Tibial artery (tissue), 4 donors: ENCODE results near the gene MEPCE.

Source experiments
- DNase-seq, 2 donors: peaks; one replicate each; pipeline ENCODE4 v3.0.0-alpha.2; 2019
- H3K27ac ChIP-seq, 2 donors: fragments of 200-600 bp; sonication (generic) in 1 of 2; 1 replicate in 1 of 2; 2 replicates in 1 of 2; pipeline ENCODE4 v1.5.1; 2018 to 2019; ENCODE audit warnings: mild to moderate bottlenecking in 1 of 2
- H3K27me3 ChIP-seq, 2 donors: fragments of 200-600 bp; sonication (generic) in 1 of 2; one replicate each; pipeline versions ENCODE4 v1.5.1 to v1.6.0; 2016 to 2019
- H3K36me3 ChIP-seq, 3 donors: fragments of 200-600 bp; sonication (generic) in 2 of 3; one replicate each; pipeline ENCODE4 v1.5.1; 2016 to 2019; ENCODE audit warnings: mild to moderate bottlenecking in 2 of 3
- H3K4me1 ChIP-seq, 4 donors: fragments of 200-600 bp; sonication (generic) in 2 of 4; 1 replicate in 3 of 4; 2 replicates in 1 of 4; pipeline ENCODE4 v1.5.1; 2016 to 2019
- H3K4me3 ChIP-seq, 2 donors: fragments of 200-600 bp; sonication (generic) in 1 of 2; 1 replicate in 1 of 2; 2 replicates in 1 of 2; pipeline ENCODE4 v1.5.1; 2018 to 2019; ENCODE audit warnings: mild to moderate bottlenecking in 2 of 2
- H3K9me3 ChIP-seq, 3 donors: fragments of 200-600 bp; sonication (generic) in 1 of 3; one replicate each; pipeline ENCODE4 v1.5.1; 2016 to 2019
- intact Hi-C: fragments of 100-400 bp; cut with DNase I; formaldehyde crosslinking; loops from one replicate; pipeline ENCODE4 v1.15.0; 2023; ENCODE audit warnings: low total_unique reads
- TF ChIP-seq, protein P1 (sequence below), 2 experiments: fragments of 200-600 bp in 1 of 2; fragments of 450-650 bp in 1 of 2; IDR thresholded peaks; one replicate each; pipeline ENCODE4 v1.5.1; 2017 to 2019; ENCODE audit warnings: antibody characterized with exemption in 2 of 2, mild to moderate bottlenecking in 1 of 2, moderate library complexity in 1 of 2

The MEPCE gene

GRCh38 chr7:100396421-100396982 is 33.1 kb upstream of the MEPCE start:
- DNase-seq: no peak
- Histone ChIP-seq H3K4me1 (no peaks in the 10 kb centered on the region), H3K36me3 (peaks cover 0 to 4% (median 0%) of the 10 kb centered on the region in 3 donors), H3K4me3 (no peak overlapping the region), H3K9me3 (peaks cover 0 to 4% (median 0%) of the 10 kb centered on the region in 3 donors), H3K27me3 (peaks cover 0 to 11% of the 10 kb centered on the region in 2 donors), H3K27ac (no peak overlapping the region)
- TF ChIP-seq, protein P1, sequence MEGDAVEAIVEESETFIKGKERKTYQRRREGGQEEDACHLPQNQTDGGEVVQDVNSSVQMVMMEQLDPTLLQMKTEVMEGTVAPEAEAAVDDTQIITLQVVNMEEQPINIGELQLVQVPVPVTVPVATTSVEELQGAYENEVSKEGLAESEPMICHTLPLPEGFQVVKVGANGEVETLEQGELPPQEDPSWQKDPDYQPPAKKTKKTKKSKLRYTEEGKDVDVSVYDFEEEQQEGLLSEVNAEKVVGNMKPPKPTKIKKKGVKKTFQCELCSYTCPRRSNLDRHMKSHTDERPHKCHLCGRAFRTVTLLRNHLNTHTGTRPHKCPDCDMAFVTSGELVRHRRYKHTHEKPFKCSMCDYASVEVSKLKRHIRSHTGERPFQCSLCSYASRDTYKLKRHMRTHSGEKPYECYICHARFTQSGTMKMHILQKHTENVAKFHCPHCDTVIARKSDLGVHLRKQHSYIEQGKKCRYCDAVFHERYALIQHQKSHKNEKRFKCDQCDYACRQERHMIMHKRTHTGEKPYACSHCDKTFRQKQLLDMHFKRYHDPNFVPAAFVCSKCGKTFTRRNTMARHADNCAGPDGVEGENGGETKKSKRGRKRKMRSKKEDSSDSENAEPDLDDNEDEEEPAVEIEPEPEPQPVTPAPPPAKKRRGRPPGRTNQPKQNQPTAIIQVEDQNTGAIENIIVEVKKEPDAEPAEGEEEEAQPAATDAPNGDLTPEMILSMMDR (IDR thresholded peaks at IDR 0.05): no peak
- intact Hi-C loops: no loop called here

GRCh38 chr7:100397315-100398081 is 32.1 kb upstream of the MEPCE start:
- DNase-seq: no peak
- Histone ChIP-seq H3K4me3 (no peak overlapping the region), H3K27ac (no peak overlapping the region), H3K36me3 (peaks cover 0 to 10% (median 0%) of the 10 kb centered on the region in 3 donors), H3K4me1 (no peaks in the 10 kb centered on the region), H3K9me3 (peaks cover 0 to 4% (median 0%) of the 10 kb centered on the region in 3 donors), H3K27me3 (peaks cover 0 to 3% of the 10 kb centered on the region in 2 donors)
- intact Hi-C loops: no loop called here
- TF ChIP-seq, protein P1 (IDR thresholded peaks at IDR 0.05): no peak

- Histone ChIP-seq H3K27me3 (peaks cover 0 to 3% of the 10 kb centered on the region in 2 donors), H3K36me3 (peaks cover 0 to 10% (median 0%) of the 10 kb centered on the region in 3 donors), H3K4me3 (no peak overlapping the region), H3K27ac (no peak overlapping the region), H3K9me3 (peaks cover 0 to 4% (median 0%) of the 10 kb centered on the region in 3 donors), H3K4me1 (no peaks in the 10 kb centered on the region)
- no peak for DNase-seq
- intact Hi-C loops: no loop called here
- TF ChIP-seq, protein P1 (IDR thresholded peaks at IDR 0.05): no peak
Observed at GRCh38 chr7:100398239-100398638, 31.4 kb upstream of the MEPCE start.

- Histone ChIP-seq H3K36me3 (peaks cover 0 to 10% (median 0%) of the 10 kb centered on the region in 3 donors), H3K27me3 (no peaks in the 10 kb centered on the region), H3K27ac (no peak overlapping the region), H3K4me3 (no peak overlapping the region), H3K4me1 (no peaks in the 10 kb centered on the region), H3K9me3 (no peaks in the 10 kb centered on the region)
- no peak for DNase-seq
- TF ChIP-seq, protein P1 (IDR thresholded peaks at IDR 0.05): no peak
- intact Hi-C loops: no loop called here
Observed at GRCh38 chr7:100400041-100400440, 29.6 kb upstream of the MEPCE start.

DNA sequence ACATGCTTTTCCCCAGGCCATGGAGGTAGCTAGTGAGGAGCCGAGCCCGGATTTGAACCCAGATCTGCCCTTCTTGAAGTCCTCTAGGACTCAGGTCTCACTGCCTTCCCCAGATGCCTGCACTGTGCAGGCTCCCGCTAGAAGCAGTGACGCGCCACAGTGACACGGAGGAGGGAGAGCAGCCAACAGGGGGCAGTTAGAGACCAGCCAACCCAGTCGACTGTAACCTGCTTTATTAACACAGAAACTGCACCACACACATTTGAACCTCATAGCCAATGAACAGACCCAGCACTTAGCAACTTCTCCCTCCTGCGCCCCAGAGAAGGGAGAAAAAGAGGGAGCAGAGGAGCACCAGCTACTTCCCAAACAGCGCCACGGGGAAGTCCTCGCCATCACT is 29.0 kb upstream of the MEPCE start:
- no peaks in the 10 kb centered on the region for H3K4me1 ChIP-seq
- no peaks in the 10 kb centered on the region for H3K9me3 ChIP-seq
- TF ChIP-seq, protein P1 (IDR thresholded peaks at IDR 0.05): no peak
- H3K4me3 ChIP-seq: no peak overlapping the region
- no peak overlapping the region for H3K27ac ChIP-seq
- DNase-seq: no peak
- intact Hi-C loops: no loop called here
- H3K36me3 ChIP-seq: peaks cover 0 to 10% (median 0%) of the 10 kb centered on the region in 3 donors
- no peaks in the 10 kb centered on the region for H3K27me3 ChIP-seq
